GM19240 (cell line): Measurements from ENCODE around the gene DDX31.
"Not testable (repeated sequence)": the region's sequence is repeated elsewhere in the genome, so short reads cannot be mapped to it uniquely, and the experiment has no call there.

Source experiments
- DNase-seq: peaks from one replicate; pipeline ENCODE4 v3.0.0; 2011; ENCODE audit warnings: low spot score; ENCODE audit not compliant: insufficient read length

Gene DDX31

GRCh38 chr9:132582276-132582785 lies 87.5 kb downstream of the DDX31 start, which contains the start of gene BARHL1:
Gene BARHL1, plus strand, starts transcription at chr9:132582606. Its CDS starts 192 bp downstream, at chr9:132582798.
- DNase-seq, result no peak

GRCh38 chr9:132579427-132579798 lies 90.4 kb downstream of the DDX31 start:
- no peak for DNase-seq

- DNase-seq, result no peak
These were observed 91.3 kb downstream of the DDX31 start for GRCh38 chr9:132578367-132578932.

GRCh38 chr9:132577119-132577518 lies 92.7 kb downstream of the DDX31 start:
- DNase-seq, result no peak

GRCh38 chr9:132575811-132576210 lies 94.0 kb downstream of the DDX31 start:
- no peak for DNase-seq

GRCh38 chr9:132575005-132575609 lies 94.7 kb downstream of the DDX31 start:
- peak; percentile 75 for DNase-seq

GRCh38 chr9:132572921-132573320 lies 96.9 kb downstream of the DDX31 start:
- DNase-seq, result no peak

- DNase-seq, result no peak
These were observed 97.8 kb downstream of the DDX31 start for GRCh38 chr9:132571806-132572600.

- DNase-seq, result not testable (repeated sequence)
These were observed 101.0 kb downstream of the DDX31 start for GRCh38 chr9:132568787-132569186.

GRCh38 chr9:132564526-132564925 lies 105.3 kb downstream of the DDX31 start:
- DNase-seq, result no peak

GRCh38 chr9:132562306-132562573 lies 107.5 kb downstream of the DDX31 start:
- DNase-seq, result no peak

- DNase-seq, result no peak
These were observed 109.1 kb downstream of the DDX31 start for GRCh38 chr9:132560616-132561202.

GRCh38 chr9:132559711-132560110 lies 110.1 kb downstream of the DDX31 start:
- DNase-seq, result no peak

- no peak for DNase-seq
These were observed 112.6 kb downstream of the DDX31 start for GRCh38 chr9:132557159-132557558.

GRCh38 chr9:132556714-132557113 lies 113.1 kb downstream of the DDX31 start:
- no peak for DNase-seq

- no peak for DNase-seq
These were observed 113.5 kb downstream of the DDX31 start for GRCh38 chr9:132556235-132556634.

GRCh38 chr9:132555528-132555927 lies 114.3 kb downstream of the DDX31 start:
- no peak for DNase-seq

- no peak for DNase-seq
These were observed 115.0 kb downstream of the DDX31 start for GRCh38 chr9:132554755-132555154.

- DNase-seq, result no peak
These were observed 117.7 kb downstream of the DDX31 start for GRCh38 chr9:132552041-132552440.

- DNase-seq, result no peak
These were observed 118.2 kb downstream of the DDX31 start for GRCh38 chr9:132551556-132551955.

GRCh38 chr9:132548751-132549640 lies 120.8 kb downstream of the DDX31 start:
- no peak for DNase-seq
